OCI-LY7 (cell line): ENCODE measurements around the gene MEIS2. TPM values are rescaled to one million over a fixed set of nuclear protein-coding genes. Genes with fewer than 3 reads are reported as not detected.

Experiments
- BruUV-seq: library from RNA; stranded (reverse); fragments of 400-500 nt; replicated peaks from 2 replicates; lab custom pipeline; 2021; lab: Mats Ljungman, UMichigan
- CTCF ChIA-PET: fragments of 300-600 bp; sonication (Branson Sonifier 250); formaldehyde crosslinking; loops from one replicate; lab custom pipeline; 2022; ENCODE audit warnings: antibody characterized with exemption; ENCODE audit not compliant: unreplicated experiment; lab: Charles Lee
- POLR2A ChIA-PET: fragments of 300-600 bp; sonication (Branson Sonifier 250); formaldehyde crosslinking; loops from one replicate; lab custom pipeline; 2022; ENCODE audit warnings: antibody characterized with exemption; lab: Charles Lee
- DNase-seq: peaks from one replicate; pipeline ENCODE4 v3.0.0-alpha.2; 2015; ENCODE audit warnings: low spot score
- H2AFZ ChIP-seq: fragments of 200-600 bp; sonication (generic), shearing (Covaris generic); 2 replicates; pipeline ENCODE4 v1.6.1; 2014; ENCODE audit warnings: mild to moderate bottlenecking, antibody characterized with exemption, low read length, moderate library complexity
- H3K27ac ChIP-seq: fragments of 200-600 bp; sonication (generic); 2 replicates; pipeline ENCODE4 v1.5.1; 2014; ENCODE audit warnings: mixed run types, low read depth, mild to moderate bottlenecking, moderate library complexity, low read length, inconsistent platforms; ENCODE audit not compliant: poor library complexity, severe bottlenecking
- H3K36me3 ChIP-seq: fragments of 200-600 bp; sonication (generic); 2 replicates; pipeline ENCODE4 v1.6.1; 2014; ENCODE audit warnings: mild to moderate bottlenecking, antibody characterized with exemption, low read length, moderate library complexity, mixed read lengths; ENCODE audit not compliant: insufficient read depth
- H3K4me1 ChIP-seq: fragments of 200-600 bp; sonication (generic); 2 replicates; pipeline ENCODE4 v1.5.1; 2014; ENCODE audit warnings: mild to moderate bottlenecking, low read length; ENCODE audit not compliant: insufficient read depth, poor library complexity, severe bottlenecking
- H3K4me2 ChIP-seq: fragments of 200-600 bp; sonication (generic); 2 replicates; pipeline ENCODE4 v1.6.1; 2014; ENCODE audit warnings: mild to moderate bottlenecking, low read length
- H3K4me3 ChIP-seq: fragments of 200-600 bp; sonication (generic); 2 replicates; pipeline ENCODE4 v1.5.1; 2014; ENCODE audit warnings: mild to moderate bottlenecking, low read depth, low read length; ENCODE audit not compliant: poor library complexity, severe bottlenecking
- H3K79me2 ChIP-seq: fragments of 200-600 bp; sonication (generic); 2 replicates; pipeline ENCODE4 v1.6.1; 2016; ENCODE audit warnings: low read depth, mild to moderate bottlenecking, low read length, moderate library complexity, mixed read lengths; ENCODE audit not compliant: insufficient read depth
- H3K9me2 ChIP-seq: fragments of 200-600 bp; sonication (generic); 2 replicates; pipeline ENCODE4 v1.6.1; 2016; ENCODE audit warnings: mild to moderate bottlenecking, low read length, mixed read lengths; ENCODE audit not compliant: insufficient read depth
- H3K9me3 ChIP-seq: fragments of 200-600 bp; sonication (generic); 2 replicates; pipeline ENCODE4 v1.6.1; 2014; ENCODE audit warnings: mild to moderate bottlenecking, mixed run types, low read length, mixed read lengths
- H4K20me1 ChIP-seq: fragments of 200-600 bp; sonication (generic); 2 replicates; pipeline ENCODE4 v1.6.1; 2014; ENCODE audit warnings: mild to moderate bottlenecking, antibody characterized with exemption, low read length, moderate library complexity, mixed read lengths; ENCODE audit not compliant: insufficient read depth
- CTCF ChIP-seq: fragments of 200-600 bp; sonication (generic); conservative IDR thresholded peaks from 2 replicates; pipeline ENCODE4 v1.5.1; 2014; ENCODE audit warnings: mild to moderate bottlenecking, antibody characterized with exemption, low read length, moderate library complexity, mixed read lengths
- EZH2phosphoT487 ChIP-seq: fragments of 200-600 bp; sonication (generic); IDR thresholded peaks from 2 replicates; pipeline ENCODE4 v1.6.1; 2018; ENCODE audit warnings: low read depth, borderline replicate concordance, mild to moderate bottlenecking, mixed run types, antibody characterized with exemption, low read length, moderate library complexity, mixed read lengths
- intact Hi-C: fragments of 100-400 bp; cut with micrococcal nuclease; formaldehyde crosslinking; loops from one replicate; pipeline ENCODE4 v1.10.0; 2022; ENCODE audit not compliant: unreplicated experiment
- total RNA-seq, 2 experiments: library from RNA; depleted of rRNA in 1 of 2; stranded (reverse); fragments of >200 nt in 1 of 2; shearing (Covaris generic) in 1 of 2; gene quantifications; 2 replicates each; pipeline ENCODE4 v1.2.3, GENCODE V29; 2014 to 2022

The MEIS2 gene
- total RNA-seq, 2 experiments from 2014 or later = 31.0 to 35.8 TPM

- no peaks in the 10 kb centered on the region for H3K9me3 ChIP-seq
- H3K4me3 ChIP-seq = no peak overlapping the region
- no peak for DNase-seq
- CTCF ChIA-PET = no interaction called here
- H2AFZ ChIP-seq = no peak overlapping the region
- TF ChIP-seq EZH2phosphoT487 (no peak), CTCF (no peak)
- no peaks in the 10 kb centered on the region for H3K36me3 ChIP-seq
- no peak overlapping the region for H3K27ac ChIP-seq
- no peak overlapping the region for H3K4me2 ChIP-seq
- intact Hi-C loops = no loop called here
- POLR2A ChIA-PET = no interaction called here
- no TSS peak for BruUV-seq
- no peaks in the 10 kb centered on the region for H3K9me2 ChIP-seq
- H3K79me2 ChIP-seq = no peaks in the 10 kb centered on the region
- no peaks in the 10 kb centered on the region for H4K20me1 ChIP-seq
- no peaks in the 10 kb centered on the region for H3K4me1 ChIP-seq
Observed at GRCh38 chr15:36875740-36876334, 224.5 kb downstream of the MEIS2 start.

GRCh38 chr15:36874930-36875329, 225.4 kb downstream of the MEIS2 start:
- BruUV-seq = no TSS peak
- Histone ChIP-seq H3K4me3 (no peak overlapping the region), H3K9me3 (no peaks in the 10 kb centered on the region), H3K4me2 (no peak overlapping the region), H3K27ac (no peak overlapping the region), H2AFZ (no peak overlapping the region), H3K36me3 (no peaks in the 10 kb centered on the region), H4K20me1 (no peaks in the 10 kb centered on the region), H3K9me2 (no peaks in the 10 kb centered on the region), H3K4me1 (no peaks in the 10 kb centered on the region), H3K79me2 (no peaks in the 10 kb centered on the region)
- TF ChIP-seq CTCF = no peak
- no peak for TF ChIP-seq EZH2phosphoT487
- intact Hi-C loops = no loop called here
- DNase-seq = no peak
- CTCF ChIA-PET = interaction anchor here (0.5 kb wide), 1 partner anchor 226 kb away, joined by 4 read pairs; no protein-coding TSS in a partner anchor
- POLR2A ChIA-PET = interaction anchor here (0.7 to 1.1 kb wide), 3 partner anchors 25 to 325 kb away, joined by 3 to 4 read pairs (median 3); no protein-coding TSS in a partner anchor

GRCh38 chr15:36867436-36867835, 232.9 kb downstream of the MEIS2 start:
- Histone ChIP-seq H2AFZ (no peak overlapping the region), H3K4me1 (no peaks in the 10 kb centered on the region), H4K20me1 (no peaks in the 10 kb centered on the region), H3K27ac (no peak overlapping the region), H3K9me2 (no peaks in the 10 kb centered on the region), H3K79me2 (no peaks in the 10 kb centered on the region), H3K4me2 (no peak overlapping the region), H3K36me3 (no peaks in the 10 kb centered on the region), H3K4me3 (no peak overlapping the region), H3K9me3 (no peaks in the 10 kb centered on the region)
- ChIA-PET POLR2A (interaction anchor here (0.6 kb wide), 2 partner anchors 149 to 263 kb away, joined by 4 to 5 read pairs; no protein-coding TSS in a partner anchor), CTCF (no interaction called here)
- DNase-seq = no peak
- intact Hi-C loops = no loop called here
- TF ChIP-seq EZH2phosphoT487 (no peak), CTCF (no peak)
- BruUV-seq = no TSS peak
